ENCODE data around the gene PLPP3.
A peak's percentile ranks its signal among the peaks of the same experiment; 100 is the strongest.

Gene PLPP3

GRCh38 chr1:56517404-56518130, 61.8 kb downstream of the PLPP3 start:
- no peak for DNase-seq

- peak; percentile 98 for DNase-seq
Observed at GRCh38 chr1:56516539-56517252, 62.7 kb downstream of the PLPP3 start.

GRCh38 chr1:56515898-56516538, 63.3 kb downstream of the PLPP3 start:
- DNase-seq: no peak

- DNase-seq: no peak
Observed at GRCh38 chr1:56512724-56513494, 66.5 kb downstream of the PLPP3 start.

- no peak for DNase-seq
Observed at GRCh38 chr1:56511766-56512165, 67.6 kb downstream of the PLPP3 start.

- DNase-seq: no peak
Observed at GRCh38 chr1:56511364-56511763, 68.0 kb downstream of the PLPP3 start.

GRCh38 chr1:56510642-56511021, 68.7 kb downstream of the PLPP3 start:
- DNase-seq: no peak

- no peak for DNase-seq
Observed at GRCh38 chr1:56509713-56510641, 69.4 kb downstream of the PLPP3 start.

GRCh38 chr1:56508523-56508983, 70.8 kb downstream of the PLPP3 start:
- no peak for DNase-seq

GRCh38 chr1:56507925-56508522, 71.3 kb downstream of the PLPP3 start:
- DNase-seq: no peak

- DNase-seq: no peak
Observed at GRCh38 chr1:56506951-56507491, 72.3 kb downstream of the PLPP3 start.

- DNase-seq: no peak
Observed at GRCh38 chr1:56505792-56506743, 73.3 kb downstream of the PLPP3 start.

- no peak for DNase-seq
Observed at GRCh38 chr1:56502700-56503245, 76.6 kb downstream of the PLPP3 start.

GRCh38 chr1:56501888-56502287, 77.5 kb downstream of the PLPP3 start:
- DNase-seq: no peak

- DNase-seq: no peak
Observed at GRCh38 chr1:56501426-56501825, 77.9 kb downstream of the PLPP3 start.

GRCh38 chr1:56496821-56497772, 82.3 kb downstream of the PLPP3 start:
- DNase-seq: no peak

- no peak for DNase-seq
Observed at GRCh38 chr1:56496158-56496557, 83.2 kb downstream of the PLPP3 start.

- DNase-seq: no peak
Observed at GRCh38 chr1:56495538-56495937, 83.8 kb downstream of the PLPP3 start.

- no peak for DNase-seq
Observed at GRCh38 chr1:56494306-56494705, 85.1 kb downstream of the PLPP3 start.

Measured in NCI-H526 (cell line).